ENCODE measurements around the gene GSN. TPM values are rescaled to one million over a fixed set of nuclear protein-coding genes. Genes with fewer than 3 reads are reported as not detected.

Gene GSN
- polyA plus RNA-seq, 3 donors = 67.4 to 187 (median 95.8) TPM

- H3K4me1 Mint-ChIP-seq = peaks cover 28% of the 10 kb centered on the region
- no CpG with 5 or more reads among the region's 1 CpG for WGBS (ENCODE audit: insufficient coverage)
- DNase-seq = no peak
Measured at GRCh38 chr9:121350036-121350435, 82.1 kb downstream of the GSN start.

GRCh38 chr9:121350993-121351561, 83.1 kb downstream of the GSN start:
- Histone ChIP-seq H3K4me3 (replicated peaks in 1 of 3; ENCODE audit: low read depth in 2 of 3, low read length in 3 of 3) (no peak overlapping the region), H3K27ac (ENCODE audit: low read depth in 1 of 2, low read length in 2 of 2) (peak overlapping the region in 1 of 2 donors; percentile 43), H3K4me2 (replicated peaks; ENCODE audit: extremely low read depth, low read length, poor library complexity, severe bottlenecking) (peak overlapping the region; percentile 7), H3K9ac (ENCODE audit: insufficient read depth, low read length, poor library complexity, severe bottlenecking) (no peak overlapping the region), H3K36me3 (replicated peaks in 1 of 2; ENCODE audit: control insufficient read depth in 1 of 2, insufficient read depth in 2 of 2, low read length in 2 of 2) (peaks cover 31 to 57% of the 10 kb centered on the region in 2 donors), H4K20me1 (ENCODE audit: insufficient read depth, low read length) (no peaks in the 10 kb centered on the region), H3K79me2 (ENCODE audit: insufficient read depth, low read length) (peaks cover under 1% of the 10 kb centered on the region), H3K4me1 (ENCODE audit: control insufficient read depth in 1 of 2, insufficient read depth in 2 of 2, low read length in 2 of 2) (peaks cover 23 to 29% of the 10 kb centered on the region in 2 donors), H3K9me3 (replicated peaks in 1 of 2; ENCODE audit: control insufficient read depth in 1 of 2, insufficient read depth in 1 of 2, low read length in 2 of 2) (no peaks in the 10 kb centered on the region), H2AFZ (ENCODE audit: insufficient read depth, low read depth, low read length, poor library complexity, severe bottlenecking) (no peak overlapping the region), H3K27me3 (ENCODE audit: control insufficient read depth in 2 of 2, insufficient read depth in 2 of 2, low read length in 2 of 2) (no peaks in the 10 kb centered on the region)
- Mint-ChIP-seq H3K9me3 (no peaks in the 10 kb centered on the region), H3K4me1 (peaks cover 30% of the 10 kb centered on the region), H3K36me3 (peaks cover 55 to 58% of the 10 kb centered on the region in 2 donors), H3K27ac (peak overlapping the region in 5 of 7 donors; percentile 27 to 58 (median 48)), H3K4me3 (no peak overlapping the region), H3K27me3 (ENCODE audit: low read depth in 3 of 3) (no peaks in the 10 kb centered on the region)
- DNase-seq = peak in 2 of 3 donors; percentile 11 to 21
- intact Hi-C loops (cut with micrococcal nuclease) = no loop called here
- no CpG with 5 or more reads among the region's 2 CpGs for WGBS (ENCODE audit: insufficient coverage)
- TF ChIP-seq CTCF (IDR thresholded peaks at IDR 0.05) = no peak

More at GRCh38 chr9:121350036-121350435, 82.1 kb downstream of the GSN start:
- Histone ChIP-seq H3K4me2 (replicated peaks; ENCODE audit: extremely low read depth, low read length, poor library complexity, severe bottlenecking) (no peak overlapping the region), H3K4me3 (replicated peaks in 1 of 3; ENCODE audit: low read depth in 2 of 3, low read length in 3 of 3) (no peak overlapping the region), H2AFZ (ENCODE audit: insufficient read depth, low read depth, low read length, poor library complexity, severe bottlenecking) (no peak overlapping the region), H3K36me3 (replicated peaks in 1 of 2; ENCODE audit: control insufficient read depth in 1 of 2, insufficient read depth in 2 of 2, low read length in 2 of 2) (peaks cover 35 to 58% of the 10 kb centered on the region in 2 donors), H4K20me1 (ENCODE audit: insufficient read depth, low read length) (no peaks in the 10 kb centered on the region), H3K79me2 (ENCODE audit: insufficient read depth, low read length) (no peaks in the 10 kb centered on the region), H3K9me3 (replicated peaks in 1 of 2; ENCODE audit: control insufficient read depth in 1 of 2, insufficient read depth in 1 of 2, low read length in 2 of 2) (no peaks in the 10 kb centered on the region), H3K27ac (ENCODE audit: low read depth in 1 of 2, low read length in 2 of 2) (no peak overlapping the region), H3K27me3 (ENCODE audit: control insufficient read depth in 2 of 2, insufficient read depth in 2 of 2, low read length in 2 of 2) (no peaks in the 10 kb centered on the region), H3K4me1 (ENCODE audit: control insufficient read depth in 1 of 2, insufficient read depth in 2 of 2, low read length in 2 of 2) (peaks cover 23 to 29% of the 10 kb centered on the region in 2 donors), H3K9ac (ENCODE audit: insufficient read depth, low read length, poor library complexity, severe bottlenecking) (no peak overlapping the region)
- H3K27ac Mint-ChIP-seq = no peak overlapping the region
- no peaks in the 10 kb centered on the region for H3K27me3 Mint-ChIP-seq (ENCODE audit: low read depth in 3 of 3)
- TF ChIP-seq CTCF (IDR thresholded peaks at IDR 0.05) = no peak
- H3K36me3 Mint-ChIP-seq = peaks cover 54 to 56% of the 10 kb centered on the region in 2 donors
- no peak overlapping the region for H3K4me3 Mint-ChIP-seq
- intact Hi-C loops (cut with micrococcal nuclease) = no loop called here
- no peaks in the 10 kb centered on the region for H3K9me3 Mint-ChIP-seq

Data from CD14-positive monocyte (primary cell).